Endometrial microvascular endothelial cells (primary cell): Measurements from ENCODE around the gene REPIN1. TPM values are rescaled to one million over a fixed set of nuclear protein-coding genes. Genes with fewer than 3 reads are reported as not detected.

Experiments used
- in situ Hi-C: cut with HindIII; loops from 2 replicates; pipeline ENCODE4 v1.10.0; 2017; ENCODE audit warnings: low sequenced_read_pairs, low pct_unique_long_range_greater_than_20kb; ENCODE audit errors: inconsistent ontology term
- total RNA-seq: library from RNA; depleted of rRNA; stranded (reverse); fragments of >200 nt; gene quantifications from one replicate; pipeline ENCODE4 v1.2.3, GENCODE V29; 2015; ENCODE audit errors: inconsistent ontology term

REPIN1 gene
- 125 TPM for total RNA-seq

DNA sequence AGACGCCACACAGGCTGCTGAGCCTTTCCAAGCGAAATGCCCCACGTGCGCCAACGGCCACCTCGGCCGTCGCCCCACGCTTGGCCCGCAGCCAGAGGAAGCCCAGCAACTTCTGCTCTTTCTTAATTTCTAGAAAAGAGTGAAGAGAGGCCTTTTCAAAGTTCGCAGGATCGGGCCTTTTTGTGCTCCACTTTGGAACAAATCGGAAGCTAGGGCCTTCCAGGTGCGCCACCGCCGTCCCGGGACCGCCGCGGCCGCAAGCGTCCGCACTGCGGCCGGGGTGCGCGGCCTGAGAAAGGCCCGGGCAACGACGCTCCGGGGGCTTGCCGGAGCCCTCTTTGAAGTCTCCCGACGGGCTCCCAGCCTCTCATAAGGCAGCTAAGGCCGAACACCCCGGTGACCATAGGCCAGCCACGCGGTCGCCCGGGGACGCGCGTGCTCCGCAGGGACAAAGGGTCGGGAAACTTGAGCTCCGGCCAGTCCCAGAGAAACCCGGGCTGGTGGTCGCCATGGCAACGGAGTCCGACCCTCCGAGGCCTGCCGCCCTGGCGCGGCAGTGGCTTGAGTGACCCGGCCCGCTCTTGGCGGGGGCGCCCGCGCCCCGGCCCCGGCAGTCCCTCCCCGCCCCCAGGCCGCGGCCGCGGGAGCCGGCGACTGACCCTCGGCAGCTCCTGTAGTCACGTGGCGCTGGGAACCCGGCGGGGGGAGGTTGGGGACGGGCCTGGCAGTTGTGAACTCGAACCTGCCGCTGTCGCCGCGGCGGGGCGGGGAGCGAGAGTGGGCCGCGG is at the start of gene REPIN1:
REPIN1 (plus strand) TSS at position 727 of the 788 bp plus-strand sequence. CDS start 890 bp downstream, outside the sequence.
- in situ Hi-C loops, result no loop called here

DNA sequence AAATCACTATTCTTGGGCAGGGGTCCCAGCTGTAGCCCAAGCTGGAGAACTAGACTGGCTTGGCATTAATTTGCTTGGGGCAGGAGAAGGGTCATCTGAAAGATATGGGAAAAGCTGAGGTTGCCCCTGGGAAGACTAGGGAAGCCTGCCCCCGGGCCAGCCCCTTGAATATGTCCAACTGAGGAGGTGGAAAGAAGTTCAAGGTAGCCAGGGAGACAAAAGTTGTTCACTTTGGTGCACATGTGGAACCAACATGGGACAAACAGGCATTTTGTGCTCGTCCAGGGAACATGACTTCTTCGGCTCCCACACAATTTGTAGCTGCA is 46.9 kb upstream of the REPIN1 start:
- in situ Hi-C loops, result no loop called here

DNA sequence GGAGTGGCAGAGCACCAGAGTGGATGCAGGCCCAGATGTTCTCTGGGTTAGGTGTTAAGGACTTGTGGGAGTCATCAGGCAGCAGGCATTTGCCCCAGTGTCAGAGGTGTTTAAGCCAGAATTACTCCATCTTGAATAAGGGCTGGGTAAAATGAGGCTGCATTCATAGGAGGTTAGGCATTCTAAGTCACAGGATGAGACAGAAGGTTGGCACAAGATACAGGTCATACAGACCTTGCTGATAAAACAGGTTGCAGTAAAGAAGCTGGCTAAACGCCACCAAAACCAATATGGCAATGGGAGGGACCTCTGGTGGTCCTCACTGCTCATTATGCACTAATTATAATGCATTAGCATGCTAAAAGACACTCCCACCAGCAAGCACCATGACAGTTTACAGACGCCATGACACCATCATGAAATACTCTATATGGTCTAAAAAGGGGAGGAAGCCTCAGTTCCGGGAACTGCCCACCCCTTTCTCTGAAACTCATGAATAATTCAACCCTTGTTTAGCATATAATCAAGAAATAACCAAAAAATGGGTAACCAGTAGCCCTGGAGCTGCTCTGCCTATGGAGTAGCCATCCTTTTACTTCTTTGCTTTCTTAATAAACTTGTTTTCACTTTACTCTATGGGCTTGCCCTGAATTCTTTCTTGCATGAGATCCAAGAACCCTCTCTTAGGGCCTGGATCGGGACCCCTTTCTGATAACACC is 46.3 kb upstream of the REPIN1 start:
- in situ Hi-C loops, result no loop called here

GRCh38 chr7:150322833-150323681 is 45.6 kb upstream of the REPIN1 start, which contains the start of the genes ACTR3C and LRRC61:
Gene ACTR3C, minus strand, starts transcription at chr7:150323545. Its CDS starts 28,249 bp downstream, at chr7:150295296.
Gene LRRC61, plus strand, starts transcription at chr7:150323355. Its CDS starts 13,507 bp downstream, at chr7:150336862.
- in situ Hi-C loops, result no loop called here

DNA sequence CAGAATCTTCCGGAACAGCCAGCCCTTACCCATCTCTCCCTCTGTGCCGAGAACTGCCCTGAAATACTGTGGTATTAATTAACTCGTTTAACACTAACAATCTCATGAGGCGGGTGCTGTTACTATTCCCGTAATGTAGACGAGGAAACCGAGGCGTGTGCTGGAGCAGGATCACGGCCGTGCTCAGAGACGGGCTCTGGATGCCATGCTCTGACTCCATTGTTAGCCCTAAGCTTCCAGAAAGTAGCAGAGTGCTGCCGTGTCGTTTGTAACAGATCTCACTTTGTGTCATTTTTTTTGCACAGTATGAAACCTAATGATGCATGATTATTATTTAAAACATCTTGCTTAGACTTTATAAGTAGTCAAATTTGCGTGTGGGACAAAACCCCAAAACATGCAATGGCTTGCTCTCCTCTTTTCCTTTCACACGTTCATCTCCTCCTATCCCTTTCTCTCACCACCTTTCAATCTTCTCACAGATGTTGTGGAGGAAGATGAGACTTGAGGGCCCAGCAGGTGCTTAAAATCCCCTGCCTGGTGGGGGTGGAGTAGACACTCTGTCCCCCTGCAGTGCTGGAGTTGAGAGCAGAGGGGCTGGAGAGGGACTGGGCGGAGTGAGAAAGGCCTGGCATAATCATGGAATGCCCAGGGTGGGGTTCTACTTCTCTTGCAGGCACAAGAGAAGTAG is 44.8 kb upstream of the REPIN1 start:
- in situ Hi-C loops, result no loop called here

- in situ Hi-C loops, result no loop called here
Observed at GRCh38 chr7:150324373-150324961, 44.2 kb upstream of the REPIN1 start.

DNA sequence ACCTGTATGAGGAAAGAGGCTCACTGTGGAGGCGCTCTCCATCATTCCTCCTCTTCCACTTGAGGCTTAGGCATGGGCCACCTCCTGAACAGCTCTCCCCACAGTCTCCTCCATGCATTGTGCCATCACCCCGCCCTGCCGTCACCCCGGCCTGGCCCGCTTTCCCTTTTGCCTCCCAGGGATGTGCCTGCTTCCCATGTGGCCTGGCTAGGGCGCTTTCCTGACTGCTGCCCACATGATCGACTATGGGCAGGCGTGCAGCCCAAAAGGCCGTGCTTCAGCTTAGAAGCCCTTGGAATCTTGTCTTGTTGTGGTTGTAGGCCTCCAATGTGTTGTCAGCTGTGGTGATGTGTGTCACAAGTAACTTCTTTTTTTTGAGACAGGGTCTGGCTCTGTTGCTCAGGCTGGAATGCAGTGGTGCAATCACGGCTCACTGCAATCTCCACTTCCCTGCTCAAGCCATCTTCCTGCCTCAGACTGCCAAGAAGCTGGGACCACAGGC is 43.5 kb upstream of the REPIN1 start:
- in situ Hi-C loops, result no loop called here

DNA sequence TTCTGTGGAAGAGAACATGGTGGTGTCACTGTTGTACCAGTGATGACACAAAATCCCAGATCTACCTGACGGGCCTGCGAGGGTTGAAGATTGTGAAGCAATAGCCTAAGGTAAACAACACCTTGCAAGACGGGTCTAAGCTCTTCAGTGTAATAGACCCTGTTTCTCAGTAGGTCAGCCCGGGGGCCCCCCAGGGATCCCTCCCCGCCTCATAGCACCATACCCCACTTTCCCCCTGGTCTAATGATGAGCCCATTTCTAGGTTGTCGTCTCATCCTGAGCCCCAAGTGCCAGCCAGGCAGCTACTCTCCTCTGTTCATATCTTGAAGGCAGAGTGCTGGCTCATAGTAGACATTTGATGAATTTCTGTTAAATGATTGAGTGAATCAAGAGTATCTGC is 42.7 kb upstream of the REPIN1 start:
- in situ Hi-C loops, result no loop called here

DNA sequence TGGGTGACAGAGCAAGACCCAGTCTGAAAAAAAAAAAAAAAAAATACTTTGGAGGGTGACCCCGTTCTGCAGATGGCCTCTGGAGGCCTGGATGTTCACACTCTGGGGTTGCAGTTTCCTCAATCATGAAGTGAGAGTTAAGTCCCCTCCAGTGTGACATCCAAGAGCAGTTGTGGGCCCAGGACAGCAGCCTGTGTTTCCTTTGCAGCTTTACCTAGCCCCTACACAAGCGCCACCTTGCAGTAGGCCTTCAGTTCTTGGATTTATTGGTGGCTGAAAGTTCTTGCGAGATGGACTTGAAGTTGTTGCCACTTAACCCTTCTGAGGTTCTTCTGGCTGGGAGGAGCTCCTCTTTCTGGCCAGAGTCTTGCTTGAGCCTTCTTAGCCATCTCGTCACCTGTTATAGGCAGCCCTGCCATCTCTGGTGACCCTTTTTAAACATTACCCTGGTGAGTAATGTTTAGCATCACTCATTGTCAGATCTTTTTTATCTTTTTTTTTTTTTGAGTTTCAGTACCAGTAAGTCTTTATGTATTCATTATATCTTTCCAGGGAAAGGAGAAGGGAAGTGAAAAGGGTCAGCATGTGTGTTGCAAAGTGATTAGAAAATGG is 41.9 kb upstream of the REPIN1 start:
- in situ Hi-C loops, result no loop called here

GRCh38 chr7:150327308-150327707 is 41.3 kb upstream of the REPIN1 start:
- in situ Hi-C loops, result no loop called here

DNA sequence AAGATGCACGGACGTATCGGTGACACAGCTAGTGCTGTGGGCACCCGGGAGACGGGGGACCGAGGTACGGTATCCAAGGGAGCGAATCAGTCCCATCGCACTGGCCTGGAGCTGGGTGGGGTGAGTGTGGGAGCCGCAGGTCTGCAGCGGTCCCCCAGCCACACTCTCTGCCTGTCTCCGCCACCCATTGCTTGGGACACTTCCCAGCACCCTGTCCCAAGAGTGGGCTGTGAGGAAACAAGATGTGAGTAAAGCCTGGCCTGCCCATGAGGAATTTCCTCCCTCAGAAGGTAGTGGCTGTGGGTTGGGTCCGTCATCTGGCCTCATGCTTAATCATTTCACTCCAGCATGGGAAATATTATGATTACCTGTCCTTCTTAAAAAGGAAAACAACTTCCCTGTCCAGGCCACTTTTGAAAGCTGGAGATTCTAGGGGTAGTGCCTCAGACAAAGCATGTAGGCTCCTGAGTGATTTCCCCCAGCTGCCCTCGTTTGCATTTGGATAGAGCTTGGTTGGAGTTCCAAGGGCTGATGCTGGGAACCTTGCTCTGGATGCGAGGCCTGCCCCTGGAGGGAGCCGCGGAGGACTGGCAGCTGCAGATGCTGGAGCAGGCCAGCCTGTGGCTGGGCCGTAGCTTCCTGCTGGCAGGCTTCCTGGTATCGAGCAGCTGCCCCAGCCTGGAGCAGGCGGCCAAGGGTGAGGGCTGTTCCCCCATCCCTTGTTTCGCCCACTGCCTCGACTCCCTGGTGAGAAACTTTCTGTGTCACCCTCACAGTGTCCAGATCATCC is 39.1 kb upstream of the REPIN1 start:
- in situ Hi-C loops, result no loop called here

- in situ Hi-C loops, result no loop called here
Observed at GRCh38 chr7:150330211-150330885, 38.3 kb upstream of the REPIN1 start.

- in situ Hi-C loops, result no loop called here
Observed at GRCh38 chr7:150332852-150333635, 35.6 kb upstream of the REPIN1 start.

DNA sequence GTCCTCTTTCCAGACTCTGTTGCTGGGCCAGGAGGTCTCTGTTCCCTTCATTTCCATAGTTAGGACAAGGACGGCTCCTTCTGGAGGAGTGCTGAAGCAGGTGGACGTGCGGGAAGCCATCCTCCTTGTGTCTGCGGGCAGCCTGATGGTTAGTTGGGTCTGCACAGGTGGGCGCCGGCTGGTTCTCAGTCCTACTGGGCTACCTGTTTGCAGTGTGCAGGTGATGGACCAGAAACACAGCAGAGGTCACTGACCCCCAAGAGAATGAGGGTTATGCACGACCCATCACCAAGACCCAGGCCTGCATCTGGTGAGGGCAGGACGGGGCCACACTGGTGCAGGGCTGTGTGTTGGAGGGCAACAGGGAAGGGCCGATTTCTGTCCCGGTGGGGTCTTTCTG is 35.0 kb upstream of the REPIN1 start:
- in situ Hi-C loops, result no loop called here

DNA sequence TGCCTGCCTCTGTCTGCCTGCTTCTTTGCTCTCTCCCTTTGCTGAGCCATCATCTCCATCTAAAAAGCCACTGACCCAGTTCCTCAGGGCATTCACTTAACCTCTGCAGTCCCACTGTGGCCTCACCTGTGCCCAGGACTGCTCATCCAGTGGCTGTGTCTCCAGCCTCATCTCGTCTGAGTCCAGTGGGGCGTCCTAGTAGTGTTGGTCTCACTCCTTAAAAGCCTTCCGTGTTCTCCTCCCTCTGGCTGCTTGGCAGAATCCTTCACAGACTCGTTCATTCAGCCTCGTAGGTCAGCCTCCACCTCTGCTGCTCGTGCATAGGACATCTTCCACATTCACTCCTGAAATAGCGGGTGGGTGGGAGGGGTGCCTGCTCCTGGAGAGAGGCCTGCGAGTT is 34.5 kb upstream of the REPIN1 start:
- in situ Hi-C loops, result no loop called here
